Measurements from ENCODE around the gene PCNX1.
A peak's percentile ranks its signal among the peaks of the same experiment; 100 is the strongest.
"Not testable (repeated sequence)": the region's sequence is repeated elsewhere in the genome, so short reads cannot be mapped to it uniquely, and the experiment has no call there.

The PCNX1 gene

GRCh38 chr14:71137536-71138447, 230.5 kb downstream of the PCNX1 start:
- H3K4me1 ChIP-seq (ENCODE audit: control insufficient read depth, insufficient read depth, low read length), result no peaks in the 10 kb centered on the region
- no peaks in the 10 kb centered on the region for H3K27me3 ChIP-seq (ENCODE audit: control insufficient read depth, insufficient read depth, low read length)
- H3K36me3 ChIP-seq (ENCODE audit: control insufficient read depth, insufficient read depth, low read length), result no peaks in the 10 kb centered on the region

GRCh38 chr14:71138448-71139293, 231.4 kb downstream of the PCNX1 start:
- no peak overlapping the region for H3K27ac ChIP-seq (ENCODE audit: low read depth, low read length)
- H3K4me1 ChIP-seq (ENCODE audit: control insufficient read depth, insufficient read depth, low read length), result no peaks in the 10 kb centered on the region
- no peak overlapping the region for H3K9ac ChIP-seq (ENCODE audit: low read length)
- peak overlapping the region; percentile 54 for H3K4me3 ChIP-seq (ENCODE audit: low read length)
- no peaks in the 10 kb centered on the region for H3K27me3 ChIP-seq (ENCODE audit: control insufficient read depth, insufficient read depth, low read length)
- no peaks in the 10 kb centered on the region for H3K36me3 ChIP-seq (ENCODE audit: control insufficient read depth, insufficient read depth, low read length)

More at GRCh38 chr14:71137536-71138447, 230.5 kb downstream of the PCNX1 start:
- no peak overlapping the region for H3K9ac ChIP-seq (ENCODE audit: low read length)
- H3K4me3 ChIP-seq (ENCODE audit: low read length), result no peak overlapping the region
- H3K27ac ChIP-seq (ENCODE audit: low read depth, low read length), result no peak overlapping the region

- H3K9ac ChIP-seq (ENCODE audit: low read length), result no peak overlapping the region
These were observed 232.2 kb downstream of the PCNX1 start for GRCh38 chr14:71139294-71139946.

GRCh38 chr14:71140157-71140556, 232.9 kb downstream of the PCNX1 start:
- Histone ChIP-seq H3K9ac (ENCODE audit: low read length) (no peak overlapping the region), H3K4me3 (ENCODE audit: low read length) (no peak overlapping the region)

More at GRCh38 chr14:71139294-71139946, 232.2 kb downstream of the PCNX1 start:
- H3K4me1 ChIP-seq (ENCODE audit: control insufficient read depth, insufficient read depth, low read length), result no peaks in the 10 kb centered on the region
- no peak overlapping the region for H3K27ac ChIP-seq (ENCODE audit: low read depth, low read length)
- H3K36me3 ChIP-seq (ENCODE audit: control insufficient read depth, insufficient read depth, low read length), result no peaks in the 10 kb centered on the region
- peak overlapping the region; percentile 54 for H3K4me3 ChIP-seq (ENCODE audit: low read length)
- H3K27me3 ChIP-seq (ENCODE audit: control insufficient read depth, insufficient read depth, low read length), result no peaks in the 10 kb centered on the region

GRCh38 chr14:71141701-71142374, 234.6 kb downstream of the PCNX1 start:
- Histone ChIP-seq H3K4me1 (ENCODE audit: control insufficient read depth, insufficient read depth, low read length) (no peaks in the 10 kb centered on the region), H3K9ac (ENCODE audit: low read length) (no peak overlapping the region), H3K27ac (ENCODE audit: low read depth, low read length) (no peak overlapping the region), H3K27me3 (ENCODE audit: control insufficient read depth, insufficient read depth, low read length) (no peaks in the 10 kb centered on the region), H3K4me3 (ENCODE audit: low read length) (no peak overlapping the region), H3K36me3 (ENCODE audit: control insufficient read depth, insufficient read depth, low read length) (no peaks in the 10 kb centered on the region)

More at GRCh38 chr14:71140157-71140556, 232.9 kb downstream of the PCNX1 start:
- Histone ChIP-seq H3K27ac (ENCODE audit: low read depth, low read length) (no peak overlapping the region), H3K36me3 (ENCODE audit: control insufficient read depth, insufficient read depth, low read length) (no peaks in the 10 kb centered on the region), H3K4me1 (ENCODE audit: control insufficient read depth, insufficient read depth, low read length) (no peaks in the 10 kb centered on the region), H3K27me3 (ENCODE audit: control insufficient read depth, insufficient read depth, low read length) (no peaks in the 10 kb centered on the region)

- Histone ChIP-seq H3K27me3 (ENCODE audit: control insufficient read depth, insufficient read depth, low read length) (no peaks in the 10 kb centered on the region), H3K36me3 (ENCODE audit: control insufficient read depth, insufficient read depth, low read length) (no peaks in the 10 kb centered on the region), H3K9ac (ENCODE audit: low read length) (no peak overlapping the region), H3K4me3 (ENCODE audit: low read length) (no peak overlapping the region), H3K27ac (ENCODE audit: low read depth, low read length) (no peak overlapping the region), H3K4me1 (ENCODE audit: control insufficient read depth, insufficient read depth, low read length) (no peaks in the 10 kb centered on the region)
These were observed 235.2 kb downstream of the PCNX1 start for GRCh38 chr14:71142375-71143038.

- no peak overlapping the region for H3K4me3 ChIP-seq (ENCODE audit: low read length)
- no peak overlapping the region for H3K27ac ChIP-seq (ENCODE audit: low read depth, low read length)
- H3K36me3 ChIP-seq (ENCODE audit: control insufficient read depth, insufficient read depth, low read length), result no peaks in the 10 kb centered on the region
- H3K9ac ChIP-seq (ENCODE audit: low read length), result no peak overlapping the region
- no peaks in the 10 kb centered on the region for H3K27me3 ChIP-seq (ENCODE audit: control insufficient read depth, insufficient read depth, low read length)
- no peaks in the 10 kb centered on the region for H3K4me1 ChIP-seq (ENCODE audit: control insufficient read depth, insufficient read depth, low read length)
These were observed 236.4 kb downstream of the PCNX1 start for GRCh38 chr14:71143381-71144290.

- H3K36me3 ChIP-seq (ENCODE audit: control insufficient read depth, insufficient read depth, low read length); H3K9ac ChIP-seq (ENCODE audit: low read length); H3K4me1 ChIP-seq (ENCODE audit: control insufficient read depth, insufficient read depth, low read length); H3K27ac ChIP-seq (ENCODE audit: low read depth, low read length); H3K4me3 ChIP-seq (ENCODE audit: low read length); H3K27me3 ChIP-seq (ENCODE audit: control insufficient read depth, insufficient read depth, low read length): not testable (repeated sequence)
These were observed 240.1 kb downstream of the PCNX1 start for GRCh38 chr14:71147335-71147734.

GRCh38 chr14:71148627-71149026, 241.4 kb downstream of the PCNX1 start:
- H3K27me3 ChIP-seq (ENCODE audit: control insufficient read depth, insufficient read depth, low read length), result no peaks in the 10 kb centered on the region
- no peak overlapping the region for H3K27ac ChIP-seq (ENCODE audit: low read depth, low read length)
- no peak overlapping the region for H3K4me3 ChIP-seq (ENCODE audit: low read length)
- no peaks in the 10 kb centered on the region for H3K4me1 ChIP-seq (ENCODE audit: control insufficient read depth, insufficient read depth, low read length)
- no peak overlapping the region for H3K9ac ChIP-seq (ENCODE audit: low read length)
- no peaks in the 10 kb centered on the region for H3K36me3 ChIP-seq (ENCODE audit: control insufficient read depth, insufficient read depth, low read length)

GRCh38 chr14:71150737-71151136, 243.5 kb downstream of the PCNX1 start:
- H3K36me3 ChIP-seq (ENCODE audit: control insufficient read depth, insufficient read depth, low read length), result no peaks in the 10 kb centered on the region
- H3K4me3 ChIP-seq (ENCODE audit: low read length), result no peak overlapping the region
- no peaks in the 10 kb centered on the region for H3K4me1 ChIP-seq (ENCODE audit: control insufficient read depth, insufficient read depth, low read length)
- no peaks in the 10 kb centered on the region for H3K27me3 ChIP-seq (ENCODE audit: control insufficient read depth, insufficient read depth, low read length)
- no peak overlapping the region for H3K27ac ChIP-seq (ENCODE audit: low read depth, low read length)
- H3K9ac ChIP-seq (ENCODE audit: low read length), result no peak overlapping the region

GRCh38 chr14:71155743-71156142, 248.5 kb downstream of the PCNX1 start:
- Histone ChIP-seq H3K4me3 (ENCODE audit: low read length) (no peak overlapping the region), H3K36me3 (ENCODE audit: control insufficient read depth, insufficient read depth, low read length) (no peaks in the 10 kb centered on the region), H3K9ac (ENCODE audit: low read length) (no peak overlapping the region), H3K4me1 (ENCODE audit: control insufficient read depth, insufficient read depth, low read length) (no peaks in the 10 kb centered on the region), H3K27me3 (ENCODE audit: control insufficient read depth, insufficient read depth, low read length) (no peaks in the 10 kb centered on the region), H3K27ac (ENCODE audit: low read depth, low read length) (no peak overlapping the region)
